Measurements from ENCODE around the gene CA14. TPM values are rescaled to one million over a fixed set of nuclear protein-coding genes. Genes with fewer than 3 reads are reported as not detected.
A peak's percentile ranks its signal among the peaks of the same experiment; 100 is the strongest.

CA14 gene
- total RNA-seq, 8 experiments from 2014 or later: 0.56 to 86.1 (median 28.3) TPM

GRCh38 chr1:150237746-150238145 is 19.8 kb upstream of the CA14 start:
- no peak for ATAC-seq (replicated peaks in 6 of 8)
- 69 to 100% (median 94%) methylated on average over 4 to 21 of the region's 21 CpGs; no CpG with 5 or more reads in 2 of the 10 experiments for WGBS, 10 experiments
- peaks cover 4 to 5% of the 10 kb centered on the region in 2 donors for H3K4me1 ChIP-seq (replicated peaks in 1 of 2)
- H3K4me3 ChIP-seq: no peak overlapping the region
- no peak overlapping the region for H3K27ac ChIP-seq
- in situ Hi-C loops (cut with MboI; ENCODE audit: low pct_unique_long_range_greater_than_20kb in 2 of 9, low sequenced_read_pairs in 9 of 9, unreplicated experiment in 9 of 9): loop anchor here in 2 of 9 experiments (10.0 kb wide), 1 partner anchor 57 kb away; the partner anchor contains the start of gene MRPS21 (in 2 of the 2)

- Histone ChIP-seq H3K4me3 (no peak overlapping the region), H3K4me1 (replicated peaks in 1 of 2) (no peaks in the 10 kb centered on the region), H3K27ac (no peak overlapping the region)
- ATAC-seq (replicated peaks in 6 of 8): no peak
- in situ Hi-C loops (cut with MboI; ENCODE audit: low pct_unique_long_range_greater_than_20kb in 2 of 9, low sequenced_read_pairs in 9 of 9, unreplicated experiment in 9 of 9): no loop called here
- WGBS, 10 experiments: 75 to 100% (median 100%) methylated on average over 1 to 3 of the region's 3 CpGs; no CpG with 5 or more reads in 2 of the 10 experiments
These were observed 14.6 kb upstream of the CA14 start for GRCh38 chr1:150243003-150243402.

DNA sequence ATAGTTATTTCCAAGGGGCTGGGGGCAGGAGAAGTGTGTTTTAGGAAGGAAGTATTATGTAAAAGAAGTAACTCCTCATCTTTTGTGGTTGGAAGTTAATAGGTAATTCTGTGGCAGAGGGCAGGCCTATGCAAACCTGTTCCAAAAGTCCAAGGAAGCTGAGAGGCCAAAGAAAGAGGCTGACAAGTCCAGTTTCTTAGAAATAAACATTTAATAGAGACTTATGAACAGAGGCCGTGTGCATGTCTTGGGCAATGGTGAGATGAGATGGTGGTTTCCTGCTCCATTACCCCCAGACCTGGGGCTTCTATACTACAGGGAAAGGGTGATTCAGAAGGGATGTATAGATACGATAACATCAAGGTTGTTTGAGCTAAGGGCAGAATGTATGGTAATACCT is 7.6 kb upstream of the CA14 start:
- in situ Hi-C loops (cut with MboI; ENCODE audit: low pct_unique_long_range_greater_than_20kb in 2 of 9, low sequenced_read_pairs in 9 of 9, unreplicated experiment in 9 of 9): no loop called here

DNA sequence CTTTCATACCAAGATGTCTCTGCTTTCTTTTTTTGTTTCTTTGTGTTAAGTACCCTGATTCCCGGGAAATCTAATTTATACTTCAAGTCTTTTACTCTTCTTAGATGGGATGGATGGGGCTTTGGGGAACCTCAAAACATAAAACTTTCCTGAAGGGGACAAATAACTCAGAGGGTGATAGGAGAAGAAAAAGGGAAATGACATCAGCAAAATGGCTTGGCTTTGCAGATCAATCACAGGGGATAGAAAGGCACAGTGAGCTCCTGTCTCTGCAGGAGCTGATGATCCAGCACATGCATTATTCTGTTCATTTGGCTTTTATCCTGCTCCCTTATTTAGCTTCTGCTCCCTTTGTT is 1.4 kb upstream of the CA14 start:
- H3K4me3 ChIP-seq: peak overlapping the region; percentile 2 to 37 (median 28)
- in situ Hi-C loops (cut with MboI; ENCODE audit: low pct_unique_long_range_greater_than_20kb in 2 of 9, low sequenced_read_pairs in 9 of 9, unreplicated experiment in 9 of 9): no loop called here
- H3K27ac ChIP-seq: peak overlapping the region; percentile 92 to 96
- WGBS, 10 experiments: 0% methylated on average over 1 of the region's 1 CpG; no CpG with 5 or more reads in 3 of the 10 experiments
- ATAC-seq (replicated peaks in 6 of 8): peak in 5 of 8 experiments; percentile 18 to 48 (median 26)
- H3K4me1 ChIP-seq (replicated peaks in 1 of 2): peaks cover 47% of the 10 kb centered on the region in 2 donors

More for the DNA sequence above, 7.6 kb upstream of the CA14 start:
- Histone ChIP-seq H3K4me1 (replicated peaks in 1 of 2) (no peaks in the 10 kb centered on the region), H3K27ac (no peak overlapping the region), H3K4me3 (no peak overlapping the region)
- 0 to 94% (median 80%) methylated on average over 1 to 2 of the region's 2 CpGs; no CpG with 5 or more reads in 1 of the 10 experiments for WGBS, 10 experiments
- no peak for ATAC-seq (replicated peaks in 6 of 8)

DNA sequence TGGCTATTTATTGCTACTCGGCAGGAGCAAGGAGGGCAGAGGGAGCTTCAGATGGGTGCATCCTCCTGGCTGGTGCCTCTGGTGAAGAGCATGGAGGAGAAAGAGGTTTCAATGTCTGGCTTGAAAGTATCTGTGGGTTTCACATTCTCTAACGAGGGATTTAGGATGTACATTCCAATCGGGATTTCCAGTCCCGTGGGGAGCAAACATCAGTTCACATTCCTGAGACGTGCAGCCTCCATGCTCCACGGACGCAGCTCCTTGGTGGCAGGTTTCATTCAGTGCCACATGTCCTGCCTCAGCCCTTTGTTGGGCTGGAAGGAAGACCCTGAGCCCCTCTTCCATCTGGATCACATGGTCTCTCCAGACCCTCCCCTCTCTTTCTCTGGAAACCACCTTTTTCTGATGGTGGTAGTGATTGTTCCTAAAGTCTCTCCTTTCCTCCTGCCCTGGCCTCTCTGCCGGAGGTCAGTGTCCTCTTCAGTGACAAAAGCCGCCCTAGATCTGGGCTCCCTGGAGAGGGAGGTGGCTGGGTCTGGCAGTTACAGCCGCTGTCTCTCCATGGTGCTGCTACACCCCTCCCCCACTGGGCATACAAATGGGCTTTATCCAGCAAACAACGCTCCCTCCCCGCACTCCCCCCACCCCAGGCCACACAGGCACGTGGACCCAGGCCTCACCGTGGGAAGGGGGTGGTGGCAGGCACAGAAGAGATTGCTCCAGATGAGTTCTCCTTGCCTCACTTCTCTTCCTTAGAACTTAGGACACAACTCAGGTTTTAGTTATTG is 826 bp upstream of the CA14 start:
- H3K27ac ChIP-seq: peak overlapping the region; percentile 92 to 96
- WGBS, 10 experiments: 0 to 60% (median 0%) methylated on average over 1 to 9 of the region's 14 CpGs; no CpG with 5 or more reads in 3 of the 10 experiments
- peak overlapping the region; percentile 2 to 37 (median 28) for H3K4me3 ChIP-seq
- ATAC-seq (replicated peaks in 6 of 8): peak in 5 of 8 experiments; percentile 36 to 66 (median 59)
- peaks cover 47% of the 10 kb centered on the region in 2 donors for H3K4me1 ChIP-seq (replicated peaks in 1 of 2)
- in situ Hi-C loops (cut with MboI; ENCODE audit: low pct_unique_long_range_greater_than_20kb in 2 of 9, low sequenced_read_pairs in 9 of 9, unreplicated experiment in 9 of 9): no loop called here

GRCh38 chr1:150259217-150259616 is 1.6 kb downstream of the CA14 start:
- ATAC-seq (replicated peaks in 6 of 8): peak in 3 of 8 experiments; percentile 5 to 21 (median 16)
- WGBS, 10 experiments: 0 to 27% (median 11%) methylated on average over 2 to 4 of the region's 4 CpGs; no CpG with 5 or more reads in 4 of the 10 experiments
- in situ Hi-C loops (cut with MboI; ENCODE audit: low pct_unique_long_range_greater_than_20kb in 2 of 9, low sequenced_read_pairs in 9 of 9, unreplicated experiment in 9 of 9): no loop called here
- H3K4me1 ChIP-seq (replicated peaks in 1 of 2): peaks cover 47% of the 10 kb centered on the region in 2 donors
- peak overlapping the region; percentile 92 to 96 for H3K27ac ChIP-seq
- H3K4me3 ChIP-seq: peak overlapping the region in 4 of 5 donors; percentile 15 to 37 (median 29)

DNA sequence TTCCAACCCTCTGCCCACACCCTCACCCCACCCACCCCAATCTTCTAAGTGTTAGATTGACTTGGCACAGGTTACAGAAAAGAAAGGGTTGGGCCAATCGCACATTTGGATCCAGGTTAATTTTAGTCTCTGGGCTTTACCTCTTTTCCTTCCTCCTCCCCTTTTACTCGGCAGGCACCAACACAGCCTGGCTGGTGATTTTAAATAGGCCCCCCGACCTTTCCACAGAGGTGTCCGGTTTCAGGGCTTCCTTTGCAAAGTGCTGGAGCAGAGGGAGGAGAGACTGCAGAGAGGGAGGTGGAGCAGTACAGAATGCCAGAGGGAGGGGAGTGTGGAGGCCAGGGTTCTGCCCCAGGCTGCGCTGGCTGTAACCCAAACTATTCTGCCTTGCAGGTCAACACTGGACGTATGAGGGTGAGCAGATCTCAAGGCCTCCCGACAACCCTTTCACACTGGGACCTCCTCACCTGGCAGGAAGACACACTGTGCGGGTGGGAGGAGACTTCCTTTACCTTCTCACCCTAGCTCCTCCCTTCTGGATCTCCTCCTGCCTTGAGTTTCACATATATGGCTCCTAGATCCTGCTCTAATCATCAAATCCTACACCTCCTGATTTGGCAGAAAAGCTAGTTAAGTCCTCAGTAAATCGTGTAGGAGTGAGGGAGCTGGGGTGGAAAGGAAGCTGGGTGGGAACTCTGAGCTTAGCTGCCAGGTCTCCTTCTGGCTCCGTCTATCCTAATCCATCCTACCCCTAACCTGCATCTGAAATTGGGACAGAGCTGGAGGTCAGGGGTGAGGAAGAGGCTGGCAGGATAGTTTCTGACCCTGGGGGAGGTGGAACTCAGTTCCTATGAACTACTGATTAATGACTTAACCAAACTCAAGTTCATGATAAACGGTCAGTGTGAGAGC is 2.4 kb downstream of the CA14 start:
- in situ Hi-C loops (cut with MboI; ENCODE audit: low pct_unique_long_range_greater_than_20kb in 2 of 9, low sequenced_read_pairs in 9 of 9, unreplicated experiment in 9 of 9): no loop called here
- peaks cover 47% of the 10 kb centered on the region in 2 donors for H3K4me1 ChIP-seq (replicated peaks in 1 of 2)
- 0 to 75% (median 21%) methylated on average over 1 to 11 of the region's 11 CpGs; no CpG with 5 or more reads in 1 of the 10 experiments for WGBS, 10 experiments
- H3K27ac ChIP-seq: peak overlapping the region; percentile 7 to 92
- H3K4me3 ChIP-seq: peak overlapping the region in 4 of 5 donors; percentile 10 to 37 (median 22)
- peak; percentile 29 to 81 (median 40) for ATAC-seq (replicated peaks in 6 of 8)

GRCh38 chr1:150261367-150261766 is 3.8 kb downstream of the CA14 start:
- no peak overlapping the region for H3K27ac ChIP-seq
- no peak for ATAC-seq (replicated peaks in 6 of 8)
- peaks cover 39 to 40% of the 10 kb centered on the region in 2 donors for H3K4me1 ChIP-seq (replicated peaks in 1 of 2)
- in situ Hi-C loops (cut with MboI; ENCODE audit: low pct_unique_long_range_greater_than_20kb in 2 of 9, low sequenced_read_pairs in 9 of 9, unreplicated experiment in 9 of 9): no loop called here
- WGBS, 10 experiments: 92 to 100% (median 95%) methylated on average over 2 to 6 of the region's 6 CpGs; no CpG with 5 or more reads in 5 of the 10 experiments
- H3K4me3 ChIP-seq: no peak overlapping the region

GRCh38 chr1:150262388-150263320 is 5.1 kb downstream of the CA14 start:
- no peak for ATAC-seq (replicated peaks in 6 of 8)
- no peak overlapping the region for H3K4me3 ChIP-seq
- 67 to 100% (median 86%) methylated on average over 1 to 6 of the region's 6 CpGs; no CpG with 5 or more reads in 2 of the 10 experiments for WGBS, 10 experiments
- in situ Hi-C loops (cut with MboI; ENCODE audit: low pct_unique_long_range_greater_than_20kb in 2 of 9, low sequenced_read_pairs in 9 of 9, unreplicated experiment in 9 of 9): no loop called here
- no peak overlapping the region for H3K27ac ChIP-seq
- peaks cover 30 to 31% of the 10 kb centered on the region in 2 donors for H3K4me1 ChIP-seq (replicated peaks in 1 of 2)

DNA sequence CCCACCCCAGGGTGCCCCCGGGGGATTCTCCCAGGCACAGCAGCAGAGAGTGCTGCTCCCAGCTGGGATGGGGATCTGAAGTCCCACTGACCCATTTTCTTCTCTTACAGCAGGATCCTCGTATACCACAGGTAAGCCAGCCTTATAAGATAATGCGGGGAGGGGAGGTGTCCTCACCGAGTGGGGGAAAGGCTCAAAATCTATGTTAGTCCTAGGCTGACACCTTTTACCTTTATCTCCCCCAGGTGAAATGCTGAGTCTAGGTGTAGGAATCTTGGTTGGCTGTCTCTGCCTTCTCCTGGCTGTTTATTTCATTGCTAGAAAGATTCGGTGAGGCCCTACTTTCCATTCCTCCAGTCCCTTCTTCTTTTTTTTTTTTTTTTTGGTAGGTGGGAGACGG is 6.0 kb downstream of the CA14 start:
- Histone ChIP-seq H3K4me1 (replicated peaks in 1 of 2) (peaks cover 25 to 26% of the 10 kb centered on the region in 2 donors), H3K27ac (no peak overlapping the region), H3K4me3 (no peak overlapping the region)
- no peak for ATAC-seq (replicated peaks in 6 of 8)
- WGBS, 10 experiments: 60 to 100% (median 83%) methylated on average over 1 to 5 of the region's 6 CpGs; no CpG with 5 or more reads in 4 of the 10 experiments
- in situ Hi-C loops (cut with MboI; ENCODE audit: low pct_unique_long_range_greater_than_20kb in 2 of 9, low sequenced_read_pairs in 9 of 9, unreplicated experiment in 9 of 9): no loop called here

DNA sequence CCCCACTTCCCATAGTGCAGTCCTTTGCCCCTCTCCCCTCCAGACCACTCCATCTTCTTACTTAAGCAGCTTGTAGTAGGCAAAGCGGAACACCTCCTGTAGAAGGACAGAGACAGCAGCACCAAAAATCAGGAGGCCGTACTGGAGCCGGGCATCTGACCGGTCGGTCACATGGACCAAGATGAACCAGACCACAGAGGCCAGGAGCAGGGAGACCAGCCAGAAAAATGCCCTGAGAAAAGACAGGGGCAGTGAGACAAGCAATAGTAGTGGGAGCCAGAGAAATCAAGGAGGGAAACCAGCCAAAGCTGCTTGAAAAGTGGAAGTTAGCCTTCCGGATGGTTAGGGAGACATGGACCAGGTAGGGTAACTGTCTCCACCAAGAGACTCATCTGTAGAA is 10.3 kb downstream of the CA14 start:
- H3K27ac ChIP-seq: peak overlapping the region; percentile 68 to 70
- 2 to 57% (median 27%) methylated on average over 5 to 6 of the region's 6 CpGs; no CpG with 5 or more reads in 3 of the 10 experiments for WGBS, 10 experiments

DNA sequence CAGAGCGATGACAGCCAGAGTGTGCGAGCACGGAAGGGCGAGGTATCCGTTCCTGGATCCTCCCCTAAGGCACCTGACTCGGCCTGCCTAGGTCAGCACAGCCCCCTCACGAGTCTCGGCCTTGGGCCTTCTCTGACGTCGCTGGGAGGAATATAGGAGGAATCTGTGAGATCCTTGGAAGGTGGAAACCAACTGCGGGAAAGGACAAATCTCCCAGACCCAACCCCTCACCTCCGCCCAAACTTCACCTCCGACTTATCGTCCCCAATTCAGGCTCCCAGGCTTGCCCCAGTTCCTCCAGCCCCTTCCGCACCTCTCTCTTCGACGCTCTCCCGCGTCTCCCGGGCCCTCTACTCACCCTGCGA is 10.7 kb downstream of the CA14 start:
- Histone ChIP-seq H3K27ac (peak overlapping the region; percentile 68 to 70), H3K4me1 (replicated peaks in 1 of 2) (peaks cover 21 to 25% of the 10 kb centered on the region in 2 donors), H3K4me3 (peak overlapping the region; percentile 86 to 95 (median 94))
- WGBS, 10 experiments: 0 to 1% (median 0%) methylated on average over 2 to 20 of the region's 21 CpGs; no CpG with 5 or more reads in 5 of the 10 experiments
- peak in 3 of 8 experiments; percentile 42 to 56 (median 46) for ATAC-seq (replicated peaks in 6 of 8)
- in situ Hi-C loops (cut with MboI; ENCODE audit: low pct_unique_long_range_greater_than_20kb in 2 of 9, low sequenced_read_pairs in 9 of 9, unreplicated experiment in 9 of 9): no loop called here

More for the DNA sequence above, 10.3 kb downstream of the CA14 start:
- in situ Hi-C loops (cut with MboI; ENCODE audit: low pct_unique_long_range_greater_than_20kb in 2 of 9, low sequenced_read_pairs in 9 of 9, unreplicated experiment in 9 of 9): no loop called here
- H3K4me1 ChIP-seq (replicated peaks in 1 of 2): peaks cover 21% of the 10 kb centered on the region in 2 donors
- ATAC-seq (replicated peaks in 6 of 8): no peak
- H3K4me3 ChIP-seq: peak overlapping the region; percentile 86 to 95 (median 94)

Data from motor neuron (in vitro differentiated cells).